NOMO-1 (cell line): Measurements from ENCODE around the gene MAEA.

Source experiments
- DNase-seq, 2 experiments: peaks; one replicate each; lab custom pipeline; 2025; ENCODE audit not compliant: unreplicated experiment in 2 of 2; lab: John Stamatoyannopoulos, UW

The MAEA gene

GRCh38 chr4:1289207-1290164 lies at the start of gene MAEA:
MAEA (plus strand) TSS chr4:1289891; CDS start chr4:1289914, 23 bp downstream.
- DNase-seq = peak; percentile 95 to 98

- no peak for DNase-seq
Observed at GRCh38 chr4:1239950-1240307, 49.8 kb upstream of the MAEA start.

- no peak for DNase-seq
Observed at GRCh38 chr4:1240721-1241465, 48.8 kb upstream of the MAEA start.

- DNase-seq = no peak
Observed at GRCh38 chr4:1241466-1241935, 48.2 kb upstream of the MAEA start.

- no peak for DNase-seq
Observed at GRCh38 chr4:1241936-1242505, 47.7 kb upstream of the MAEA start.

GRCh38 chr4:1242506-1243450 lies 46.9 kb upstream of the MAEA start:
- no peak for DNase-seq

- DNase-seq = no peak
Observed at GRCh38 chr4:1243451-1244080, 46.1 kb upstream of the MAEA start.

- DNase-seq = no peak
Observed at GRCh38 chr4:1244081-1244977, 45.4 kb upstream of the MAEA start.

- no peak for DNase-seq
Observed at GRCh38 chr4:1244978-1245471, 44.7 kb upstream of the MAEA start.

GRCh38 chr4:1245481-1246051 lies 44.1 kb upstream of the MAEA start:
- DNase-seq = no peak

- peak; percentile 18 to 26 for DNase-seq
Observed at GRCh38 chr4:1246111-1246881, 43.4 kb upstream of the MAEA start.

GRCh38 chr4:1246901-1247863 lies 42.5 kb upstream of the MAEA start:
- peak; percentile 14 to 28 for DNase-seq

GRCh38 chr4:1247864-1248244 lies 41.8 kb upstream of the MAEA start:
- DNase-seq = peak in 1 of 2 experiments; percentile 31

- DNase-seq = peak; percentile 65 to 85
Observed at GRCh38 chr4:1248245-1249147, 41.2 kb upstream of the MAEA start, which contains the start of gene CTBP1. CTBP1 (minus strand) TSS chr4:1249130; CDS start chr4:1241331, 7,799 bp downstream.

GRCh38 chr4:1249148-1249730 lies 40.5 kb upstream of the MAEA start:
- DNase-seq = peak; percentile 56
